KMS-11 (cell line): ENCODE results near the gene ARL4A.

ENCODE experiments used
- H2AFZ ChIP-seq: fragments of 200-600 bp; sonication (generic); 2 replicates; pipeline ENCODE4 v1.6.1; 2016; ENCODE audit warnings: antibody characterized with exemption, mixed run types, low read depth
- H3K27ac ChIP-seq: fragments of 200-600 bp; sonication (generic); 2 replicates; pipeline ENCODE4 v1.6.1; 2016; ENCODE audit warnings: mild to moderate bottlenecking, mixed run types
- H3K27me3 ChIP-seq: fragments of 200-600 bp; sonication (generic); 2 replicates; pipeline ENCODE4 v1.6.1; 2017; ENCODE audit warnings: mild to moderate bottlenecking, low read depth, mixed run types, moderate library complexity; ENCODE audit not compliant: insufficient read depth
- H3K36me3 ChIP-seq: fragments of 200-600 bp; sonication (generic); 2 replicates; pipeline ENCODE4 v1.6.1; 2017; ENCODE audit warnings: mild to moderate bottlenecking, mixed run types; ENCODE audit not compliant: insufficient read depth
- H3K4me1 ChIP-seq: fragments of 200-600 bp; sonication (generic); 2 replicates; pipeline ENCODE4 v1.6.1; 2016; ENCODE audit warnings: mild to moderate bottlenecking, low read depth, mixed run types; ENCODE audit not compliant: poor library complexity, severe bottlenecking
- H3K4me2 ChIP-seq: fragments of 200-600 bp; sonication (generic); 2 replicates; pipeline ENCODE4 v1.7.0; 2016; ENCODE audit warnings: mild to moderate bottlenecking, mixed run types
- H3K4me3 ChIP-seq: fragments of 200-600 bp; sonication (generic); IDR thresholded peaks from 2 replicates; pipeline ENCODE4 v1.6.1; 2017; ENCODE audit warnings: low read depth, low read length, mixed read lengths; ENCODE audit not compliant: insufficient read depth
- H3K79me2 ChIP-seq: fragments of 200-600 bp; sonication (generic); 2 replicates; pipeline ENCODE4 v1.6.1; 2016; ENCODE audit warnings: low read depth, mixed run types; ENCODE audit not compliant: insufficient read depth
- H3K9ac ChIP-seq: fragments of 200-600 bp; sonication (generic); 2 replicates; pipeline ENCODE4 v1.6.1; 2016; ENCODE audit warnings: mild to moderate bottlenecking, mixed run types
- H4K20me1 ChIP-seq: fragments of 200-600 bp; sonication (generic); 2 replicates; pipeline ENCODE4 v1.6.1; 2016; ENCODE audit warnings: mild to moderate bottlenecking, mixed run types; ENCODE audit not compliant: insufficient read depth
- CTCF ChIP-seq: fragments of 200-600 bp; sonication (generic); conservative IDR thresholded peaks from 2 replicates; pipeline ENCODE4 v1.6.1; 2017; ENCODE audit warnings: low read depth, mild to moderate bottlenecking, antibody characterized with exemption, low read length, moderate library complexity, mixed read lengths

Gene ARL4A

GRCh38 chr7:12686891-12687717 is at the start of gene ARL4A:
TSS of gene ARL4A (plus strand) at chr7:12687633. CDS start at chr7:12688255, 622 bp downstream.
- peak within 1 kb of the TSS; percentile 12 for H3K4me3 ChIP-seq
- peaks cover 42% of the 10 kb centered on the region for H3K79me2 ChIP-seq
- TF ChIP-seq CTCF = peak; percentile 56
- peak within 1 kb of the TSS; percentile 88 for H2AFZ ChIP-seq
- H3K9ac ChIP-seq = peak within 1 kb of the TSS; percentile 99
- 0 out of 2 replicates have a peak, but pooled peaks cover 4% of the 10 kb centered on the region for H4K20me1 ChIP-seq
- peak within 1 kb of the TSS; percentile 85 for H3K4me2 ChIP-seq
- no peaks in the 10 kb centered on the region for H3K36me3 ChIP-seq
- H3K27me3 ChIP-seq = no peaks in the 10 kb centered on the region
- H3K27ac ChIP-seq = peak within 1 kb of the TSS; percentile 99
- peaks cover 21% of the 10 kb centered on the region for H3K4me1 ChIP-seq

GRCh38 chr7:12637819-12638592 is 49.4 kb upstream of the ARL4A start:
- H4K20me1 ChIP-seq = no peaks in the 10 kb centered on the region
- H3K36me3 ChIP-seq = no peaks in the 10 kb centered on the region
- H3K79me2 ChIP-seq = no peaks in the 10 kb centered on the region
- H3K4me1 ChIP-seq = peaks cover 16% of the 10 kb centered on the region
- H3K4me3 ChIP-seq = no peak overlapping the region
- H3K4me2 ChIP-seq = peak overlapping the region; percentile 16; the same call in 1 of the 2 replicates
- peak overlapping the region; percentile 49; the same call in 1 of the 2 replicates for H2AFZ ChIP-seq
- TF ChIP-seq CTCF = no peak
- no peak overlapping the region for H3K9ac ChIP-seq
- no peaks in the 10 kb centered on the region for H3K27me3 ChIP-seq
- H3K27ac ChIP-seq = no peak overlapping the region

- Histone ChIP-seq H3K4me2 (peak overlapping the region; percentile 16), H2AFZ (no peak overlapping the region), H3K27me3 (no peaks in the 10 kb centered on the region), H3K4me3 (no peak overlapping the region), H3K79me2 (no peaks in the 10 kb centered on the region), H3K4me1 (peaks cover 16% of the 10 kb centered on the region), H3K36me3 (no peaks in the 10 kb centered on the region), H3K27ac (no peak overlapping the region), H3K9ac (no peak overlapping the region), H4K20me1 (no peaks in the 10 kb centered on the region)
- TF ChIP-seq CTCF = peak; percentile 82
These were observed 48.5 kb upstream of the ARL4A start for GRCh38 chr7:12638851-12639456.

GRCh38 chr7:12640299-12641096 is 46.9 kb upstream of the ARL4A start:
- Histone ChIP-seq H3K27ac (no peak overlapping the region), H4K20me1 (no peaks in the 10 kb centered on the region), H3K4me1 (peaks cover 16% of the 10 kb centered on the region), H3K4me3 (no peak overlapping the region), H3K9ac (no peak overlapping the region), H3K79me2 (no peaks in the 10 kb centered on the region), H3K36me3 (no peaks in the 10 kb centered on the region), H2AFZ (no peak overlapping the region), H3K4me2 (no peak overlapping the region), H3K27me3 (no peaks in the 10 kb centered on the region)
- TF ChIP-seq CTCF = no peak
